Breast epithelium (tissue), 4 donors: ENCODE data around the gene PSMD13. TPM values are rescaled to one million over a fixed set of nuclear protein-coding genes. Genes with fewer than 3 reads are reported as not detected.

Experiments used
- DNase-seq, 2 donors: peaks; one replicate each; pipeline ENCODE4 v3.0.0-alpha.2; 2019; ENCODE audit warnings: low spot score in 2 of 2
- H3K27ac ChIP-seq, 2 donors: fragments of 200-600 bp; sonication (generic) in 1 of 2; one replicate each; pipeline ENCODE4 v1.5.1; 2016 to 2019; ENCODE audit warnings: mild to moderate bottlenecking in 1 of 2
- H3K27me3 ChIP-seq, 2 donors: fragments of 200-600 bp; sonication (generic) in 1 of 2; one replicate each; pipeline versions ENCODE4 v1.5.1 to v1.6.0; 2017 to 2019; ENCODE audit warnings: control low read depth in 1 of 2, mild to moderate bottlenecking in 1 of 2
- H3K36me3 ChIP-seq: fragments of 200-600 bp; one replicate; pipeline ENCODE4 v1.5.1; 2019
- H3K4me1 ChIP-seq, 2 donors: fragments of 200-600 bp; sonication (generic); one replicate each; pipeline ENCODE4 v1.5.1; 2016 to 2019; ENCODE audit warnings: control low read depth in 1 of 2
- H3K4me3 ChIP-seq, 3 donors: fragments of 200-600 bp; sonication (generic); 1 replicate in 2 of 3; 2 replicates in 1 of 3; pipeline ENCODE4 v1.5.1; 2016 to 2019; ENCODE audit warnings: mild to moderate bottlenecking in 3 of 3, moderate library complexity in 2 of 3
- H3K9me3 ChIP-seq, 2 donors: fragments of 200-600 bp; sonication (generic) in 1 of 2; one replicate each; pipeline ENCODE4 v1.5.1; 2016 to 2019; ENCODE audit warnings: control low read depth in 1 of 2
- POLR2A ChIP-seq: fragments of 450-650 bp; IDR thresholded peaks from one replicate; pipeline ENCODE4 v1.6.1; 2016; ENCODE audit warnings: antibody characterized with exemption, mild to moderate bottlenecking, moderate library complexity
- POLR2AphosphoS5 ChIP-seq, 3 donors: sonication (generic); formaldehyde crosslinking; IDR thresholded peaks; one replicate each; pipeline ENCODE4 v1.6.1; 2017; ENCODE audit warnings: antibody characterized with exemption in 3 of 3
- intact Hi-C: fragments of 100-400 bp; cut with DNase I; formaldehyde crosslinking; loops from one replicate; pipeline ENCODE4 v1.15.1; 2023; ENCODE audit warnings: low total_unique reads
- total RNA-seq, 3 donors: library from RNA; depleted of rRNA; stranded (reverse); fragments of >200 nt; gene quantifications; one replicate each; pipeline ENCODE4 v1.1.0, GENCODE V29; 2016
- TF ChIP-seq, protein P1 (sequence below), 3 donors: fragments of 450-650 bp; IDR thresholded peaks; one replicate each; pipeline ENCODE4 v1.5.1; 2016 to 2017; ENCODE audit warnings: antibody characterized with exemption in 3 of 3, mild to moderate bottlenecking in 3 of 3, moderate library complexity in 3 of 3

Gene PSMD13
- total RNA-seq, 3 donors from 2014 or later = 96.0 to 114 (median 106) TPM

DNA sequence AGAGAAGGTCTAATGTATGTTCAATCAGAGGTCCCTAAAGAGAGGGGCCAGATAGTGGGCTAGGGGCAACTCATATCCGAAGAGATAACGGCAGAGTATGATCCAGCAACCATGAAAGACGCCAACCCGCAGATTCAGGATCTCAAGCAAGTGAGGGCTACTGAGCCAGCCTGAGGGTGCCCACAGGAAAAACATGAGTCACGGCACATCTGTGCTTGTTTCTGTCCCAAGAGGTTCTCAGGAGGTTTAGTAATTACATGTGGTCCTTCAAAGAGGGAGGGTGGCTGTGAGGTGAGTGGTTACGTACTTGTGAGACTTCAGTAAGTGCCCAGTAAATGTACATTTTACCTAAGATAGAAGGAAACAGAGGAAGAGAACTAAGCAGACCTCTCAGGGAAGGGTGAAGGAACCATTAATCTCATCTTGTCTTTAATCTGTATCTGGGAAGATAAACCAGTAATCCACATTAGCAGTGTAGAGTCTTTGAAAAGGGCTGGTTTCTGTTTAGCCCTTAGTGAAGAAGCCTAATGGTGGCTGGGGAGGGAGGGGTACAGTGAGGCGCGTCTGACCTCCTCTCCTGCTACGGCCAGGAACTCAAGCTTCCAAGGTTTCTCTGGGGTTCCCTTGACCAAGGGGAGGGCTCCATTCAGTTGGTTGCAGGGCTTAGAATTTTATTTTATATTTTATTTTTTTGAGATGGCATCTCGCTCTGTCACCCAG lies 10.9 kb upstream of the PSMD13 start:
- Histone ChIP-seq H3K36me3 (no peaks in the 10 kb centered on the region), H3K27me3 (no peaks in the 10 kb centered on the region), H3K9me3 (no peaks in the 10 kb centered on the region), H3K27ac (no peak overlapping the region), H3K4me1 (no peaks in the 10 kb centered on the region), H3K4me3 (no peak overlapping the region)
- intact Hi-C loops = no loop called here
- TF ChIP-seq POLR2AphosphoS5 (IDR thresholded peaks at IDR 0.05) (no peak), POLR2A (no peak)
- TF ChIP-seq, protein P1, sequence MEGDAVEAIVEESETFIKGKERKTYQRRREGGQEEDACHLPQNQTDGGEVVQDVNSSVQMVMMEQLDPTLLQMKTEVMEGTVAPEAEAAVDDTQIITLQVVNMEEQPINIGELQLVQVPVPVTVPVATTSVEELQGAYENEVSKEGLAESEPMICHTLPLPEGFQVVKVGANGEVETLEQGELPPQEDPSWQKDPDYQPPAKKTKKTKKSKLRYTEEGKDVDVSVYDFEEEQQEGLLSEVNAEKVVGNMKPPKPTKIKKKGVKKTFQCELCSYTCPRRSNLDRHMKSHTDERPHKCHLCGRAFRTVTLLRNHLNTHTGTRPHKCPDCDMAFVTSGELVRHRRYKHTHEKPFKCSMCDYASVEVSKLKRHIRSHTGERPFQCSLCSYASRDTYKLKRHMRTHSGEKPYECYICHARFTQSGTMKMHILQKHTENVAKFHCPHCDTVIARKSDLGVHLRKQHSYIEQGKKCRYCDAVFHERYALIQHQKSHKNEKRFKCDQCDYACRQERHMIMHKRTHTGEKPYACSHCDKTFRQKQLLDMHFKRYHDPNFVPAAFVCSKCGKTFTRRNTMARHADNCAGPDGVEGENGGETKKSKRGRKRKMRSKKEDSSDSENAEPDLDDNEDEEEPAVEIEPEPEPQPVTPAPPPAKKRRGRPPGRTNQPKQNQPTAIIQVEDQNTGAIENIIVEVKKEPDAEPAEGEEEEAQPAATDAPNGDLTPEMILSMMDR (IDR thresholded peaks at IDR 0.05) = no peak
- DNase-seq = peak in 1 of 2 donors; percentile 17

DNA sequence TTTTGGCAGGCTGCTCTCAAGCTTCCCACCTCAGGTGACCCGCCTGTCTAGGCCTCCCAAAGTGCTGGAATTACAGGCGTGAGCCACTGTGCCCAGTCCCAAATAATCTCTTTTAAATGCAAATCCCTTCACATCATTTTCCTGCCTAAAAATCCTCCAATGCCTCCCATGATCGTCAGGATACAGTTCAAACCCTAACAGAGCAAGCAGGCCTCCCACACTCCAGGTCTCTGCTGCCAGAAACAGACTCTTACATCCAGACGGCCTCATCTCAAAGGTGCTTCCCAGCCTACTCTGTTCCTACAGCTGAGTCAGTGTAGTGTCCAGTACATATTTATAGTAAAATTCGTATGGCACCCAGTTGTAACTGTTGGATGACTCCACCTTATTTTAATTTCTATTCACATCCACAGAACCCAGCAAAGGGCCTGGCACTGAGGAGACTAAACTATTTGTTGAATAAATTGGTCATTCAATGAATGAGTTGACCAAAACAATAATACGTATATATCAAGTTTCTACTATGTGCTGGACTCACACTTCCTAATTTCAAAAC lies 8.9 kb upstream of the PSMD13 start:
- Histone ChIP-seq H3K27ac (no peak overlapping the region), H3K4me3 (no peak overlapping the region), H3K36me3 (no peaks in the 10 kb centered on the region), H3K4me1 (no peaks in the 10 kb centered on the region), H3K27me3 (no peaks in the 10 kb centered on the region), H3K9me3 (no peaks in the 10 kb centered on the region)
- intact Hi-C loops = no loop called here
- TF ChIP-seq POLR2AphosphoS5 (IDR thresholded peaks at IDR 0.05) = no peak
- TF ChIP-seq POLR2A = no peak
- TF ChIP-seq, protein P1 (IDR thresholded peaks at IDR 0.05) = no peak
- no peak for DNase-seq

DNA sequence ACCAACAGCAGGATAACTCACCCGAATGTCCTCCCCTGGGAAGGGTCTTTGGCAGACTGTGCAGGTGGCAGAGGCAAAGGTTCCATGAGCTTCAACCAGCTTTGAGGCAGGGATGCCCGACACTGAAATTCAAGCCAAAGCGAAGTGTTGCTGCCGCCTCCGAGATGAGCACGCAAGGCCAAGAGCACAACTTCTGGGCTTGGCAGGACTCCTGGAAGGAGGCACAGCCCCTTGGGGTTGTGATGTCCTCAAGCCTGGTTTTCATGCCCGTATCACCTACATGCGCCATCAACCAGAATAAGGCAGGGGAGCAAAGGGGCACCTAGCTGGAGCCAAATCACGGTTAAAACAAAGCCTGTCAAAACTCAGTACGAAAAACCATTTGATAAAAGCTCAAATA lies 6.3 kb upstream of the PSMD13 start:
- intact Hi-C loops = no loop called here
- TF ChIP-seq POLR2AphosphoS5 (IDR thresholded peaks at IDR 0.05) (no peak), POLR2A (no peak)
- TF ChIP-seq, protein P1 (IDR thresholded peaks at IDR 0.05) = no peak
- H3K27ac ChIP-seq = no peak overlapping the region
- DNase-seq = no peak
- no peaks in the 10 kb centered on the region for H3K9me3 ChIP-seq
- H3K4me3 ChIP-seq = no peak overlapping the region
- H3K4me1 ChIP-seq = peaks cover 0 to 6% of the 10 kb centered on the region in 2 donors
- H3K27me3 ChIP-seq = no peaks in the 10 kb centered on the region
- H3K36me3 ChIP-seq = no peaks in the 10 kb centered on the region

DNA sequence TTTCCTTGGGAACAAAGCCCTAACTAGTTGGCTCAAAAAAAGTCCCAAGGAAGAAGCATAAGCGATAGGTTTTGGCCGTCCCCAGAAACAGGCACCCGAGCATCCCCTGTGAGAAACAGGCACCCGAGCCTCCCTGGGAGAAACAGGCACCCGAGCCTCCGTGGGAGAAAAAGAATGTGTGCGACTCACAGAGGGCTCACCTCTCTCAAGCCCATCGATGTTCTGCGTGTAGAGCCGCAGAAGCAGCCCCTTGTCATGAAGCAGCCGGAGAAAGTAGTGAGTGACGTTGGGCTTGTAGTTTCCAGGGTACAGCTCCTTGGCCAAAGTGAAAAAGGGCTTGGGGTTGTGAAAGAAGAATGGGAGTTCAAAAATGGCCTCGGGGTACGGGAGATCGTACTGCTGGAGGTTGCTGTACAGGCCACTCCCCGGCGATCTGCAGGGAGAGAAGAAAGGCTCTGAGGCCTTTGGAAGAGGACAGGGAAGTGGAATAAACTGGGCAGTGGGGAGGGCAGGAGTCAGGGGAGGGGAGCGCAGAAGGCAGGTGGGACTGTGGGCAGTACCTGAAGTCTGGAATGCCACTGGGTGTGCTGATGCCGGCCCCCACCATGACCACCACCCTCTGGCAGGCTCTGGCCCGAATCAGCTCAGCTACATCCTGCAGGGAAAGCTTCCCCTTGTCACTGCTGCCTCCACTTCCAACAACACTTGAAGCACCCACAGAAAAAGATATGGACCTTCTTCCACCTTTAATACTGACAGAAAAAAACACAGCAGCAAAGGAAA lies 3.8 kb upstream of the PSMD13 start:
- no peaks in the 10 kb centered on the region for H3K9me3 ChIP-seq
- intact Hi-C loops = no loop called here
- TF ChIP-seq POLR2AphosphoS5 (IDR thresholded peaks at IDR 0.05) (no peak), POLR2A (no peak)
- TF ChIP-seq, protein P1 (IDR thresholded peaks at IDR 0.05) = no peak
- no peaks in the 10 kb centered on the region for H3K27me3 ChIP-seq
- DNase-seq = peak in 1 of 2 donors; percentile 53
- peak overlapping the region; percentile 43 to 66 for H3K27ac ChIP-seq
- H3K4me1 ChIP-seq = peaks cover under 1 to 12% of the 10 kb centered on the region in 2 donors
- no peaks in the 10 kb centered on the region for H3K36me3 ChIP-seq
- peak overlapping the region in 2 of 3 donors; percentile 8 to 22 for H3K4me3 ChIP-seq

DNA sequence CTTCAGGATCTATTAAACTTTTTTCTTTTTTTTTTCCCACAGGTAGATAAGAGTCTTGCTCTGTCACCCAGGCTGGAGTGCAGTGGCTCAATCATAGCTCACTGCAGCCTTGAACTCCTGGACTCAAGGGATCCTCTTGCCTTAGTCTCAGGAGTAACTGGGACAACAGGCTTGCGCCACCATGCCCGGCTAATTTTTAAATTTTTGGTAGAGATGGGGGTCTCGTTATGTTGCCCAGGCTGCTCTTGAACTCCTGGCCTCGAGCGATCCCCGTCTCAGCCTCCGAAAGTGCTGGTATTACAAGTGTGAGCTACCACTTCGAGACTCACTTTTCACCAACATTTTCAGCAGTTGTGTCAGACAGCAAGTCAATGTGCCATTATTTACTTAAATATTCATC lies 1.6 kb upstream of the PSMD13 start:
- Histone ChIP-seq H3K4me1 (peaks cover 3 to 16% of the 10 kb centered on the region in 2 donors), H3K4me3 (peak overlapping the region; percentile 81 to 99 (median 98)), H3K27ac (peak overlapping the region in 1 of 2 donors; percentile 96), H3K27me3 (no peaks in the 10 kb centered on the region), H3K36me3 (no peaks in the 10 kb centered on the region), H3K9me3 (no peaks in the 10 kb centered on the region)
- intact Hi-C loops = no loop called here
- TF ChIP-seq POLR2A (no peak), POLR2AphosphoS5 (IDR thresholded peaks at IDR 0.05) (no peak)
- TF ChIP-seq, protein P1 (IDR thresholded peaks at IDR 0.05) = no peak
- peak in 1 of 2 donors; percentile 30 for DNase-seq
